ENCODE measurements around the gene SYNDIG1.

The SYNDIG1 gene

DNA sequence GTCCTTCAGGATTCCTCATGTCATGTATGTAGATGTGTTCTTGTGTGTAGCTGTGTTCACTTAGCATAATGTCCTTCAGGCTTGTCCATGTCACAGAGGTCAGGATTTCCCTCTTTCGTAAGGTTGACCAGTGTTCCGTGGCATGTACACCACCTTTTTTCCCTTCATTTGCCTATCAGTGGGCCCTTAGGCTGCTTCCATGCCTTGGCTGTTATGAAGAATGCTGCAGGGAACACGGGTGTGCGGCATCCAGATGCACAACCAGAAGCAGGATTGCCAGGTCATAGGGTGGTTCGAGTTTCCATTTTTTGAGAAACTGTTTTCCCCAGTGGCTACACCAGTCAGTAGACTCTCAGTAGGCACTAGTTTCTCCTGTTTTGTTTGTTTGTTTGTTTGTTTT, 29.2 kb downstream of the SYNDIG1 start:
- Histone ChIP-seq H3K9me3 (ENCODE audit: low read depth, low read length) (no peaks in the 10 kb centered on the region), H3K27ac (no peak overlapping the region), H3K9ac (ENCODE audit: insufficient read length) (no peak overlapping the region), H3K36me3 (ENCODE audit: insufficient read depth, low read length) (no peaks in the 10 kb centered on the region), H3K4me3 (no peak overlapping the region)
- no peak for DNase-seq (ENCODE audit: low read depth, low spot score)
- no peak for TF ChIP-seq EZH2 (IDR thresholded peaks at IDR 0.05)
- no peak for TF ChIP-seq FOXP2 (optimal IDR thresholded peaks at IDR 0.05; ENCODE audit: control extremely low read depth, extremely low read length, insufficient read depth)
- no peak for TF ChIP-seq POLR2AphosphoS5 (IDR thresholded peaks at IDR 0.05; ENCODE audit: borderline replicate concordance, low read depth, low read length)

DNA sequence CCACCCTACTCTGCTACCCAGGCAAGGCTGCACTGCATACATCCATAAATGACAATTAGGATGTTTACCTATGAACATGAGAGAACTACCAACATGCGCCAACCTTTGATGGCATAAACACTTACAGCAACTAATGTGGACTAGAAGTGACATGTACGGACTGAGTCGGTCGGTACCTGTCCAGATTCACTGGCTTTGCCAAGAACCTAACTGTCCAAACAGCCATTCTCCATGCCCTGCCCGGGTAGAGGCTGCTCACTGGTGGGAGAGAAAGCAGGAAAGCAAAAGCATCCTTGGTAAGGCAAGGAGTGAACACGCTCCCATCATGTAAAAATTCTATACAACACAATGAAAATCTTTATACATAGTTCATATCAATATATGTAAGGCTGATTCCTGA, 30.0 kb downstream of the SYNDIG1 start:
- no peak for DNase-seq (ENCODE audit: low read depth, low spot score)
- H3K4me3 ChIP-seq: no peak overlapping the region
- H3K36me3 ChIP-seq (ENCODE audit: insufficient read depth, low read length): no peaks in the 10 kb centered on the region
- H3K9me3 ChIP-seq (ENCODE audit: low read depth, low read length): no peaks in the 10 kb centered on the region
- H3K9ac ChIP-seq (ENCODE audit: insufficient read length): no peak overlapping the region
- TF ChIP-seq POLR2AphosphoS5 (IDR thresholded peaks at IDR 0.05; ENCODE audit: borderline replicate concordance, low read depth, low read length) (no peak), EZH2 (IDR thresholded peaks at IDR 0.05) (no peak), FOXP2 (optimal IDR thresholded peaks at IDR 0.05; ENCODE audit: control extremely low read depth, extremely low read length, insufficient read depth) (no peak)
- no peak overlapping the region for H3K27ac ChIP-seq

DNA sequence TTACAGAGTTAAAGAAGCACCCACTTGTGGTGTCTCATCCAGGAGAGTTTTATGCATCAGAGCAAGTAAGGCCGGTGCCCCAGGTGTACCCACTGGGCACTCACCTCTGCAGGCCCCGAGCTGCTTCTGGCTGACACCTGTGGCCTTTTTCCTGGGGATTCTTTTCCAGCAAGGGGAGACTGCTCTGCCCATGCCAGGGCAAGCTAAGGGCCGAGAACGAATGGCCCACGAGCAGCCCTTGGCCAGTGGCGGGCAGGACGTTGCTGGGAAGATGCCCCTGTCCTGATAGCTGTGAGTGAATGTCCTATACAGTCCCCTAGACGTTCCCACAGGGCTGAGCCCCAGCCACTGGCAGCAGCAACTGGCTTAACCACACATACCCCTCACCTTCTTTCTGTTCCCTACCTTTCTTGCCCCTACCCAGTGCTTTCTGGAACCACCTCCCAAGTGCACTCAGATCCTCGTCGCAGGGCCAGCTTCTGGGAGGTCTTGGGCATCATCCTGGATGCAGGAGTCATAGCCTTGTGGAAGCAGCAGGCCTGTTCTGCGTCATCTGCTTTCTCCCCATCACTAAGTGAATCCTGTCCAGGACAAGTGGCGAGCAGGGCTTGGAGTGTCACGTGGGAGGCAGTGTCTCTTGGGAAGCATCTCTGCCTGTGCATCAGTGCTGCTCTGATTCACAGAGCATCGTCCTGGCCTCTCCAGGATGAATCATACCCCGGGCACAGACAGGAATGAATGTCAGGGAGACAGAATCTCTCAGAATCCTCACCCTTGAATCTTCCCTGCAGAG, 32.5 kb downstream of the SYNDIG1 start:
- no peak overlapping the region for H3K4me3 ChIP-seq
- H3K9me3 ChIP-seq (ENCODE audit: low read depth, low read length): no peaks in the 10 kb centered on the region
- TF ChIP-seq POLR2AphosphoS5 (IDR thresholded peaks at IDR 0.05; ENCODE audit: borderline replicate concordance, low read depth, low read length): no peak
- TF ChIP-seq EZH2 (IDR thresholded peaks at IDR 0.05): no peak
- no peak for TF ChIP-seq FOXP2 (optimal IDR thresholded peaks at IDR 0.05; ENCODE audit: control extremely low read depth, extremely low read length, insufficient read depth)
- no peak overlapping the region for H3K9ac ChIP-seq (ENCODE audit: insufficient read length)
- H3K36me3 ChIP-seq (ENCODE audit: insufficient read depth, low read length): no peaks in the 10 kb centered on the region
- DNase-seq (ENCODE audit: low read depth, low spot score): no peak
- no peak overlapping the region for H3K27ac ChIP-seq

DNA sequence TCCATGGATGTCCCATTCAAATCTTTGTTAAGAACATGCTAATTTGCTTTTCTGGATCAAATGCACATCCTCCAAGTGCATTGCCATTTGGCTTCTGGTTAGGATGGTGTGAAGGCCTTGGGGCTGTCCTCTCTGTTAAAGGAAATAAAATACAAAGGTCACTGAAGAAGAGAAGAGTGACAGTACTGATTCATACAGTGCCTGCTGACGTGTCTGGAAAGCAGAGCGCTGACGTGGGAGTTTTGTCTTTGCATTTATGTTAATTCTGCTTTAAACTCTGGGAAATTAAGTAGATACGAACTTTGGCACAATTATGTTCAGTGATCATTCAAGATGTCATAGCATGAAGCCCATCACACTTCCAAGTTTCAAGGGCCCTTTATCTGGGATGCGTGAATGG, 33.2 kb downstream of the SYNDIG1 start:
- H3K36me3 ChIP-seq (ENCODE audit: insufficient read depth, low read length): no peaks in the 10 kb centered on the region
- H3K27ac ChIP-seq: no peak overlapping the region
- TF ChIP-seq FOXP2 (optimal IDR thresholded peaks at IDR 0.05; ENCODE audit: control extremely low read depth, extremely low read length, insufficient read depth): no peak
- no peaks in the 10 kb centered on the region for H3K9me3 ChIP-seq (ENCODE audit: low read depth, low read length)
- DNase-seq (ENCODE audit: low read depth, low spot score): no peak
- H3K9ac ChIP-seq (ENCODE audit: insufficient read length): no peak overlapping the region
- no peak overlapping the region for H3K4me3 ChIP-seq

DNA sequence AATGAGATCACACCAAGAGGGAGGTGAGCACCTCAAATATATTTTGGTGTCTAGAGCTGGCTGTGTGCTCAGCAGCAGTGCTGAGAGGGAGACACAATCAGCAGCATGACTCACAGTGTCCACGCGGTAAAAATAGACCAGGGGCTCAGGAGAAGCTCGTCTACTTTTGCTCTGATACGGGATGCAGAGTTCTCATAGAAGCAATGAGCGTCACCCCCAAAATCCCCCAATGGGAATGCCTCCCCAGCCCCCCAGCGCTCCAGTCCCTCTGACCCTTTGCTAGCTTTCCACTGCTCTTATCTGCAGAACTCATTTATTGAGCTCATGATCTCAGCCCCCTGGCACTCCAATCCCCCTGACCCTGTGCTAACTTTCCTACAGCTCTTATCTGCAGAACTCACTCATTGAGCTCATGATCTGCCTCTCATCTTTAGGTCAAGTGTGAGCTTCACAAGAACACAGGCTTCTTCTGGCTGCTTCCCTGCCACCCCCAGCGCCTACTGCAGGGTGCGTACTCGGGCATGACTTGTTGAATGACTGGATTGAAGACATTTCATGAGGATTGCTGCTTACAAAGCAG, 34.0 kb downstream of the SYNDIG1 start:
- no peak overlapping the region for H3K27ac ChIP-seq
- H3K9me3 ChIP-seq (ENCODE audit: low read depth, low read length): no peaks in the 10 kb centered on the region
- no peak overlapping the region for H3K4me3 ChIP-seq
- H3K36me3 ChIP-seq (ENCODE audit: insufficient read depth, low read length): no peaks in the 10 kb centered on the region
- DNase-seq (ENCODE audit: low read depth, low spot score): no peak
- H3K9ac ChIP-seq (ENCODE audit: insufficient read length): no peak overlapping the region
- TF ChIP-seq POLR2AphosphoS5 (IDR thresholded peaks at IDR 0.05; ENCODE audit: borderline replicate concordance, low read depth, low read length) (no peak), FOXP2 (optimal IDR thresholded peaks at IDR 0.05; ENCODE audit: control extremely low read depth, extremely low read length, insufficient read depth) (no peak), EZH2 (IDR thresholded peaks at IDR 0.05) (no peak)

DNA sequence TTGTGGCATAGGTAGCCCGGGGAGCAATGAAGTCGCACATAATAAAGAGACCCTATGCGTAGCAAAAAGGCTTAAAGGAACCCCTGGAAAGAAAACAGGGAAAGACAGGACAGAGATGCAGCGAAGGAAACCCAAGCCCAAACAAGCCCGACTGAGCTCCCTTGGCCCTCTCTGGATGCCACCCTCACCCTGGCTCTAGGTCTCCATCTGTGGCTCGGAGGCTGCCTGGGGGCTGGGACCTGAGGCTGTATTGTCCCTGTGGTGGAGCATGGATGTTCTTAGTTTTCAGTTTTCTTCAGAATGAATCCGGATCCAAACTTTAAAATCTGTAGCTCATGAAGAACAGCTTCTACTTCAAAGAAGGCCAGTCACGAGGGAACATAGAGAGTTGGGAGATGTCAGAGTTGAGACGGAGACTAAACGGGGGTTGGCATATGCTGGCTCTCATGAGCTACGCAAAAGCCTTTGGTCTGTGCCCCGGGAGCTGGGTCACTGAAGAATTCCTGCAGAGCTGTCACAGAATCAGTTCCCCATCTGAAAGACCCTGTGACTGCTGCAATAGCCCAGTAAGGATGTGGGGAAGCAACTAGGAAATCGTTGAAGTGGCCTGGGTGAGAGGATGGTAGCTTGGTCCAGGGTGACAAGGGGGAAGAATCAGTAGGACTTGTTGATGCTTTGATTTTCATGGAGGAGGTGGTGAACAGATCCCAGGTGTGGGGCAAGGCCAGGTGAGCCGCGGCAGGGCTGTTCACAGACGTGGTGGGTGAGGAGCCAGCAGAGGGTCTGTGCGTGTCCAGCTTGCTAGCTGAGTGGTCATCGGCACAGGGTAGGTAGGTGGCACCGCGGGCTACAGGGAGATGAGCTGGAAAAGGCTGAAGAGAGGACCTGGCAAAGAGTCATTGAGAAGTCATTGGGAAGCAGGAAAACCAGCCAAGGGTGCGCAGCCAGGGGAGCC, 35.2 kb downstream of the SYNDIG1 start:
- Histone ChIP-seq H3K4me3 (no peak overlapping the region), H3K9ac (ENCODE audit: insufficient read length) (no peak overlapping the region), H3K36me3 (ENCODE audit: insufficient read depth, low read length) (no peaks in the 10 kb centered on the region), H3K27ac (no peak overlapping the region), H3K9me3 (ENCODE audit: low read depth, low read length) (no peaks in the 10 kb centered on the region)
- no peak for DNase-seq (ENCODE audit: low read depth, low spot score)
- TF ChIP-seq EZH2 (IDR thresholded peaks at IDR 0.05) (no peak), POLR2AphosphoS5 (IDR thresholded peaks at IDR 0.05; ENCODE audit: borderline replicate concordance, low read depth, low read length) (no peak), FOXP2 (optimal IDR thresholded peaks at IDR 0.05; ENCODE audit: control extremely low read depth, extremely low read length, insufficient read depth) (no peak)

DNA sequence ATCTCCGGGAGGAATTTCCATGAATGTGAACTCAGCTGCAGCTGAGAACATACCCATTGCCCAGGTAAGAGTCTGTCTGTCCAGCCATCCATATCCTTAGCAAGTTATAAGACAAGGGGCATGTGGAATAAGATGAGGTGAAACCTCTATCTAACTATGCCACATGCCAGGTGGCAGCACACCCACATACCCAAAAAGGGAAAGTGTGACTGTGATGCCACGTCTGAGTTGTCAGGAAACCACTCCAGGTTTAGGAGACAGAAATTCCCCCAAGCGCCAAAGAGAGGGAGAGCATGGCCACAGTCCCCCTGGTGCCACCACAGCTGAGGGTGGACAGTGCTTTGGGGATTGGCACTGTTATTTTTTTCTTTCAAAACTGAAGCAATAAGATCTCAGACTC, 36.7 kb downstream of the SYNDIG1 start:
- Histone ChIP-seq H3K36me3 (ENCODE audit: insufficient read depth, low read length) (no peaks in the 10 kb centered on the region), H3K9me3 (ENCODE audit: low read depth, low read length) (no peaks in the 10 kb centered on the region), H3K4me3 (no peak overlapping the region), H3K9ac (ENCODE audit: insufficient read length) (no peak overlapping the region), H3K27ac (no peak overlapping the region)
- TF ChIP-seq EZH2 (IDR thresholded peaks at IDR 0.05) (no peak), POLR2AphosphoS5 (IDR thresholded peaks at IDR 0.05; ENCODE audit: borderline replicate concordance, low read depth, low read length) (no peak)
- DNase-seq (ENCODE audit: low read depth, low spot score): no peak

DNA sequence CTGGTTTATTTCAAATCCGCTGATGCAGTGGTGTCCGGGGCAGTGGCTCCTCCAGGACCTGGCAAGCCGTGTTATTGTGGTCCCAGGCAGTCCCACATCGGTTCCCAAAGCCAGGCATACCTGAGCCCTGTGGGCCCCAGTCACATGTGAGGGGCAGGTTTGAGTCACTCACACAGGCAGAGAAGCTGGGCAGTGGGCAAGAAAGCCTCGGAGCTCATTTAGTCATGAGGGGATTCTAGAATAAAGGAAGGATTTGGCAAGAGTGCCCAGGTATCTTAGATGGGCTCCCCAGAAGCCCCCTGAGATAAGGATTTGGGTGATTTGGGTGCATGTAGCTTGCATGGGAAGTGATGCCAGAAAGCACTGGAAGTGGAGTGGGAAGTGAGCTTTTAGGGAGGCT, 37.3 kb downstream of the SYNDIG1 start:
- no peak overlapping the region for H3K9ac ChIP-seq (ENCODE audit: insufficient read length)
- H3K27ac ChIP-seq: no peak overlapping the region
- H3K36me3 ChIP-seq (ENCODE audit: insufficient read depth, low read length): no peaks in the 10 kb centered on the region
- TF ChIP-seq EZH2 (IDR thresholded peaks at IDR 0.05) (no peak), POLR2AphosphoS5 (IDR thresholded peaks at IDR 0.05; ENCODE audit: borderline replicate concordance, low read depth, low read length) (no peak), FOXP2 (optimal IDR thresholded peaks at IDR 0.05; ENCODE audit: control extremely low read depth, extremely low read length, insufficient read depth) (no peak)
- no peaks in the 10 kb centered on the region for H3K9me3 ChIP-seq (ENCODE audit: low read depth, low read length)
- no peak for DNase-seq (ENCODE audit: low read depth, low spot score)
- no peak overlapping the region for H3K4me3 ChIP-seq
